ENCODE measurements around the gene LLPH.

DNA sequence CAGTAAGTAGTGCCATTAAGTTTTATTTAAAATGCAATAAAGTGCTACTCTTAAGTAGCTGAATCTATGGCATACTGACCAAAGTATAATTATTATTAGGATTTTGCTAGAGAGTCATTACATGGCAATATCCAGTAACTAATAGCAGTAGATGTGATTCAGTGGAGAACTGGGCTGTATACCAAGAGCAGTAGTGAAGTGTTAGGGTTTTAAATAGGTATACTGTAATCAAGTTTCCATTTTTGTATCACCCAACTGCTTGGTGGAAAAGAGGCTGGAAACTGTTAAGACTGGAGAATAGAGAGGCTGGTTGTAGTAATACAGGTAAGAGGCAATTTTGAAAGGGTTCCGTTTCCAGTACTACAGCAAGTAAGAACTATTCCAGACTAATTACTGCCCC, 13.3 kb upstream of the LLPH start:
- TF ChIP-seq POLR2A (IDR thresholded peaks at IDR 0.05): no peak
- TF ChIP-seq, protein P1, sequence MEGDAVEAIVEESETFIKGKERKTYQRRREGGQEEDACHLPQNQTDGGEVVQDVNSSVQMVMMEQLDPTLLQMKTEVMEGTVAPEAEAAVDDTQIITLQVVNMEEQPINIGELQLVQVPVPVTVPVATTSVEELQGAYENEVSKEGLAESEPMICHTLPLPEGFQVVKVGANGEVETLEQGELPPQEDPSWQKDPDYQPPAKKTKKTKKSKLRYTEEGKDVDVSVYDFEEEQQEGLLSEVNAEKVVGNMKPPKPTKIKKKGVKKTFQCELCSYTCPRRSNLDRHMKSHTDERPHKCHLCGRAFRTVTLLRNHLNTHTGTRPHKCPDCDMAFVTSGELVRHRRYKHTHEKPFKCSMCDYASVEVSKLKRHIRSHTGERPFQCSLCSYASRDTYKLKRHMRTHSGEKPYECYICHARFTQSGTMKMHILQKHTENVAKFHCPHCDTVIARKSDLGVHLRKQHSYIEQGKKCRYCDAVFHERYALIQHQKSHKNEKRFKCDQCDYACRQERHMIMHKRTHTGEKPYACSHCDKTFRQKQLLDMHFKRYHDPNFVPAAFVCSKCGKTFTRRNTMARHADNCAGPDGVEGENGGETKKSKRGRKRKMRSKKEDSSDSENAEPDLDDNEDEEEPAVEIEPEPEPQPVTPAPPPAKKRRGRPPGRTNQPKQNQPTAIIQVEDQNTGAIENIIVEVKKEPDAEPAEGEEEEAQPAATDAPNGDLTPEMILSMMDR (IDR thresholded peaks at IDR 0.05 in 4 of 5, conservative IDR thresholded peaks at IDR 0.05 in 1 of 5): no peak
